Stomach smooth muscle (tissue), 2 donors: Measurements from ENCODE around the gene PPP1R1C.
"Not testable (repeated sequence)": the region's sequence is repeated elsewhere in the genome, so short reads cannot be mapped to it uniquely, and the experiment has no call there.

Source experiments
- H3K27ac ChIP-seq: one replicate; pipeline ENCODE4 v1.7.0; 2013; ENCODE audit warnings: mild to moderate bottlenecking, low read length, inconsistent platforms
- H3K27me3 ChIP-seq, 2 donors: one replicate each; pipeline ENCODE4 v1.7.0; 2013; ENCODE audit warnings: low read length in 2 of 2; ENCODE audit not compliant: insufficient read depth in 2 of 2, control insufficient read depth in 1 of 2
- H3K36me3 ChIP-seq, 2 donors: one replicate each; pipeline ENCODE4 v1.7.0; 2013; ENCODE audit warnings: low read length in 2 of 2; ENCODE audit not compliant: control insufficient read depth in 2 of 2, insufficient read depth in 2 of 2
- H3K4me1 ChIP-seq: one replicate; pipeline ENCODE4 v1.7.0; 2013; ENCODE audit warnings: low read length; ENCODE audit not compliant: control insufficient read depth, insufficient read depth
- H3K4me3 ChIP-seq, 2 donors: one replicate each; pipeline ENCODE4 v1.7.0; 2013; ENCODE audit warnings: low read length in 2 of 2
- H3K9ac ChIP-seq, 2 donors: one replicate each; pipeline ENCODE4 v1.7.0; 2013; ENCODE audit warnings: low read length in 2 of 2, mild to moderate bottlenecking in 1 of 2
- H3K9me3 ChIP-seq, 2 donors: one replicate each; pipeline ENCODE4 v1.7.0; 2013; ENCODE audit warnings: low read length in 2 of 2; ENCODE audit not compliant: control insufficient read depth in 2 of 2
- donor health status: healthy.
- donor health status: Pancreatic carcinoma.

PPP1R1C gene

DNA sequence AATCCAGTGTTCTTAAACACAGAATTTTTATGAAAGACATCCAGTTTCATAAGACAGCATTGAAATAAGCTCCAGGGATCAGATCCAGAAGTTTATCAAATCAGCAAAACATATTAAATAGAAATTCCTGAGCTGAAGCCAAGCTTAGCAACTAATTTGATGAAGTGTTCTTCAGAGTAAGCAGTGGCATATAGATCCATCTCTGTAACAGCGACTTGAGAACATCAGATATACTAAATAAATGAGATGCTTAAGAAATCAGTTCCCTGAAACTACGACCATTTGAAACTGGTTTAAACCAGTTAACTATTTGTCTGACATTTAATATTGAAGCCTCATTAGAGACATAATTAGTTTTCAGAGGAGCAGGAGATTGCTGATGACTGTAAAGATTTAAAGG lies 34.1 kb downstream of the PPP1R1C start:
- H3K4me3 ChIP-seq, result no peak overlapping the region
- no peaks in the 10 kb centered on the region for H3K4me1 ChIP-seq
- H3K27me3 ChIP-seq, result no peaks in the 10 kb centered on the region
- no peaks in the 10 kb centered on the region for H3K36me3 ChIP-seq
- peaks cover 0 to 4% of the 10 kb centered on the region in 2 donors for H3K9me3 ChIP-seq
- no peak overlapping the region for H3K27ac ChIP-seq
- no peak overlapping the region for H3K9ac ChIP-seq

DNA sequence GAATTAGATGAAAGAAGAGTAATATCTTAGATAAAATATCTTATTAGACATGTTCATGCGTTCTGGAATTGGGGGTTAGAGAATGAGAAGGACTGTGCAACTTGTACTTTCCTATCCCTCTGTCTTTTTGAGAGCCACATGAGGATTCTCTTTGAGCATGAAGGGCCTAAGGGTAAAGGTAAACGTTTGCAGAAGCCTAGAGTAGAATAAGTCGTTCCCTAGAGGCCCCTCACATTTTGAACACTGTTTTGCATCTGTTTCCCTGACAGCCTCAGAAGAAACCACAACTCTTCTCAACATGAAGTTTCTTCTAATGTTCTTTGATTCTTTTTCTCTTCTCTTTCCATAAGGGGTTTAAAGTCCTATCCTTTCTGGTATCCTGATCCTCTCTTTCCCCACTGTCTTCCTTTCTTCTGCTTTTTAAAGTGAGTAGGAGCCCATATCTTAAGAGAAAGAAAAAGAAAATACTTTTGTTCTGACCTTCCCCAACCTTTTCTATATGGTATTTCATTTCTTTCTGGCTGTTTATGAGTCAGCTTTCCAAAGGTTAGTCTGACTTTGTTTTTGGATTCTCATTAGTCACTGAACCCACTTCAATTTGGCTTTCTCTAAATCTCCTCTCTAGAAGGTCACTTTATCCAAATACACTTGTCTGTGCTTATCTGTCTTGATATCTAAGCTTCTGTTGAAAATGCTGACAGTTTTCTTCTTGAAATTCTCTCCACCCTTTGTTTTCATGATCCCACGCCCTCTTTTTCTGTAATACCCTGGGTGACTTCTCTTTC lies 34.8 kb downstream of the PPP1R1C start:
- no peak overlapping the region for H3K9ac ChIP-seq
- H3K27ac ChIP-seq, result no peak overlapping the region
- no peak overlapping the region for H3K4me3 ChIP-seq
- no peaks in the 10 kb centered on the region for H3K36me3 ChIP-seq
- no peaks in the 10 kb centered on the region for H3K27me3 ChIP-seq
- H3K4me1 ChIP-seq, result no peaks in the 10 kb centered on the region
- H3K9me3 ChIP-seq, result peaks cover 0 to 4% of the 10 kb centered on the region in 2 donors

DNA sequence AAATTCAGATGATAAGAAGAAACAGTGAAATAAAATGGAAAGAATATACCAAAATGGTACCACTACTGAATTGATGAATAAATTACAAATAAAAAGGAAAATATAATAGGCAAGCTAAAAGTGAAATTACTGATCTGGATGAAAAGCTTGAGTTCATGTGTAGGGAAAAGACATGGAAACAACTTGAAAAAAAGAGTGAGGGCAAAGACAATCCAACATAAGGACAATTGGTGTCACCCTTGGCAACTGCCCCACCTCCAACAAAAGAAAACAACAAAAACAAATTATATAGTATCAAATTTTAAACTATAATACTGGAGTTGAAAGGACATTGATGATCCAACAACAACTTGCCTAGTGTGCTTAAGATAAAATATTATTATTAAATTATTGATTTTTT lies 37.6 kb downstream of the PPP1R1C start:
- Histone ChIP-seq H3K4me1 (no peaks in the 10 kb centered on the region), H3K36me3 (no peaks in the 10 kb centered on the region), H3K27me3 (no peaks in the 10 kb centered on the region), H3K4me3 (no peak overlapping the region), H3K27ac (no peak overlapping the region), H3K9ac (no peak overlapping the region), H3K9me3 (peaks cover 0 to 4% of the 10 kb centered on the region in 2 donors)

DNA sequence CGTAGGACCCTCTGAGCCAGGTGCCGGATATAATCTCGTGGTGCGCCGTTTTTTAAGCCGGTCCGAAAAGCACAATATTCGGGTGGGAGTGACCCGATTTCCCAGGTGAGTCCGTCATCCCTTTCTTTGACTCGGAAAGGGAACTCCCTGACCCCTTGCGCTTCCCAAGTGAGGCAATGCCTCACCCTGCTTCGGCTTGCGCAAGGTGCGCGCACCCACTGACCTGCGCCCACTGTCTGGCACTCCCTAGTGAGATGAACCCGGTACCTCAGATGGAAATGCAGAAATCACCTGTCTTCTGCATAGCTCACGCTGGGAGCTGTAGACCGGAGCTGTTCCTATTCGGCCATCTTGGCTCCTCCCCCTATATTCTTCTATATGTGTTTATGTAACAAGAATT lies 45.2 kb downstream of the PPP1R1C start:
- H3K4me3 ChIP-seq, H3K27ac ChIP-seq, H3K27me3 ChIP-seq, H3K9me3 ChIP-seq, H3K9ac ChIP-seq, H3K36me3 ChIP-seq, H3K4me1 ChIP-seq: not testable (repeated sequence)

DNA sequence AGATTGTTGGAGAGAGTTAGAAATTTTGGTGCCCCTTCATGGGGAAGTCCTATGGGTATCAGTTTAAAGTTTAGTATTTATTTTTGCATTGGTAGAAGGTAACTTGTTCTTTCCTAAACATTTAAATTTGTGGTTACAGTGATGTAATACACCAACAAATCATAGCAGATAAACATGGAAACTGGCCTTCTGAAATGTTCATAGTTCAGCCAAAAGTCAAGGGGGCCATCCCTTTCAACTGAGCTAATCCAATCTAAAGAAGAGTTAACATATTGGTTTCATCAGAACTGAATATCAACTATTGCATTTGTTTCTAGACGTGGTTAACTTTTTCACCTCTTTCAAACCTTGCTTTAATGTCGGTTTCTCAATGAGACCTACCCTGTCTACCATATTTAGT lies 46.3 kb downstream of the PPP1R1C start:
- no peaks in the 10 kb centered on the region for H3K4me1 ChIP-seq
- no peaks in the 10 kb centered on the region for H3K27me3 ChIP-seq
- H3K27ac ChIP-seq, result no peak overlapping the region
- H3K36me3 ChIP-seq, result no peaks in the 10 kb centered on the region
- H3K9ac ChIP-seq, result no peak overlapping the region
- H3K9me3 ChIP-seq, result no peaks in the 10 kb centered on the region
- no peak overlapping the region for H3K4me3 ChIP-seq

DNA sequence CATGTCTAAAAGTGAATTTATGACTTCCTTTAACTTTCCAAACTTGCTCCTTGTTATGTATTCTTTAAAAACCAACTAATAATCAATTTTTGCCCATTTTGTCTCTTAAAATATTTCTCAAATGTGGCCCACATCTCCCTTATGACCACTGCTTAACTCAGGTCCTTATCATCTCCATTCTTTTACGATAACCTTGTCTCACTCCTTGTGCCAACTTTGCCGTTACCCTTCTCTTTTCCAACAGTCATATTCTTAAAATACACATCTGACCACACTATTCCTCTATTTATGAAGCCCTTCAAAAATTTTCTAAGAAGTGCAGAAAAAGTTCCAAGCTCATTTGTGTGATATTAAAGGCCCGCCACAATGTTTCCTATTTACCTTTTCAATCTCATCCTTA lies 47.8 kb downstream of the PPP1R1C start:
- Histone ChIP-seq H3K9me3 (no peaks in the 10 kb centered on the region), H3K9ac (no peak overlapping the region), H3K27me3 (no peaks in the 10 kb centered on the region), H3K27ac (no peak overlapping the region), H3K36me3 (no peaks in the 10 kb centered on the region), H3K4me3 (no peak overlapping the region), H3K4me1 (no peaks in the 10 kb centered on the region)

DNA sequence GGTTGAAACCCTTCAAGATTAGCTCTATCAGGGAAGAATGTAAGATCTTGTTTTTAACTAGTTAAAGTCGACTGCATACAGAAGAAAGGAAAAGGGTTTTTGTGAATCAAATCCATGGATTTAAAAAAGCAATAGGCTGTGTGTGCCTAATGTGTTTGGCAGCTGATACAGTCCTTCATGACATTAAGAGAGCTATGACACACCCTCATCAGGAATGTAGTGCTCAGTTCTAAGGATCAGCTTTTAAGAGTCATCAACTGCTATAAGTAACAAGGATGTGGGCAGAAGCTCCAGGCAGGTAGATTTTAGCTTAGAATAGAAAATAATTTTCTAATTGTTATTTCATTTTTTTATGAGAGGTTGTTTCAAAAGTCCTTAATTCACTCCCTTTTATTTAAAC lies 52.9 kb downstream of the PPP1R1C start:
- H3K9me3 ChIP-seq, result no peaks in the 10 kb centered on the region
- no peak overlapping the region for H3K27ac ChIP-seq

DNA sequence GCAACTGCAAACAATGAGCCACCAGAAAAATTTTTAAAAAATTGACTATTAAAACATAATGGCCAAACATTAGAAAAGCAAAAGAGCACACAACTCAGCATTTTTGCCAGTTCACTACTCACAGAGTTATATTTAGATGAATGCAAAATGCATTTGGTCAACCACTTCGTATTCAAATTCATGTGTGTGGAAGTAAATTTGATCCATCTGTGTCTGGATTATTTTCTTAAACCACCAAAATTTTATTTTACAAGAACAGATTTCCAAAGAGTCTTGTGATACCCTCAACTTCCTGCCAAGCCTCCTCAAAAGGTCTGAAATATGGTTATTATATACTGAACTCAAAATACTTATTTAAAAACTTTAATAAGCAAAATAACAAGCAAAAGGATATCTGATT lies 57.4 kb downstream of the PPP1R1C start:
- H3K36me3 ChIP-seq, result no peaks in the 10 kb centered on the region
- H3K9ac ChIP-seq, result no peak overlapping the region
- H3K27ac ChIP-seq, result no peak overlapping the region
- H3K9me3 ChIP-seq, result no peaks in the 10 kb centered on the region
- no peaks in the 10 kb centered on the region for H3K27me3 ChIP-seq
- no peak overlapping the region for H3K4me3 ChIP-seq
- no peaks in the 10 kb centered on the region for H3K4me1 ChIP-seq

More for the DNA sequence above, 52.9 kb downstream of the PPP1R1C start:
- Histone ChIP-seq H3K4me1 (no peaks in the 10 kb centered on the region), H3K9ac (no peak overlapping the region), H3K4me3 (no peak overlapping the region), H3K27me3 (no peaks in the 10 kb centered on the region), H3K36me3 (no peaks in the 10 kb centered on the region)

DNA sequence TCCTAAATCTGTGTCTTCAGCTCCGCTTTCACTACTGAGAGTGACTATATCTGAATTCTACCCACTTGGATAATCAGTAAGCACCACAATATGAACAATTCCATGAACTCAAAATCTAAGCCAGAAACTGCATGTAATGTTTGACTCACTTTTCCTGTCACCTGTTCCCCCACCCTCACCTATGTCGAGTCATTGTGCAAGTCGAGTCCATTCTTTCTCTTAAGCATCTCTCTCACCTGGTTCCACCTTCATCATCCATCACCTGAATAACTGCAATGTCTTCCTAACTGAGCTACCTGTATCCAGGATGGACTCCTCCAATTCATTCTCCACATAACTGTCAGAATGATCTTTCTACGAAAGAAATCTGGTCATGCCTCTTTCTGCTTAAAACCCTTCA lies 58.2 kb downstream of the PPP1R1C start:
- H3K4me1 ChIP-seq, result no peaks in the 10 kb centered on the region
- no peaks in the 10 kb centered on the region for H3K9me3 ChIP-seq
- H3K9ac ChIP-seq, result no peak overlapping the region

DNA sequence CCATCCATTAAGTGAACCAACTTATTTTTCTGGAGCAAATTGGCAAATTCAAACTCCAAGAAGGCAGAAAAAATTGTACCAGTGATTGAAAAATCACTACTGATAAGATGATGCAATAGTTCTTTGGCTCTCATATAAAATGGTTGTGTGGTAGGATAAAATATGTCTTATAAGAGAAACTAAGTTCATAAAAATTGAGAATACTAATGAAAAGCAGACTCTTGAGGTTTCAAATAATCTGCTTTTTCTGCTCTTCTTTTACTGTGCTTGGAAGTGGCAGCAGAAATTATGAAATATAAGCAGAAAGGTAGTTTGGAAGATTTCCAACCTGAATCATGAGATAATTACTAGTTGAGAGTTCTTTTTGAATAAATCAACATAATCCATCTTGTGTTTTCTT lies 61.9 kb downstream of the PPP1R1C start:
- H3K27ac ChIP-seq, result no peak overlapping the region
- H3K27me3 ChIP-seq, result no peaks in the 10 kb centered on the region
- H3K4me3 ChIP-seq, result no peak overlapping the region

More for the DNA sequence above, 58.2 kb downstream of the PPP1R1C start:
- Histone ChIP-seq H3K36me3 (no peaks in the 10 kb centered on the region), H3K27ac (no peak overlapping the region), H3K27me3 (no peaks in the 10 kb centered on the region), H3K4me3 (no peak overlapping the region)

DNA sequence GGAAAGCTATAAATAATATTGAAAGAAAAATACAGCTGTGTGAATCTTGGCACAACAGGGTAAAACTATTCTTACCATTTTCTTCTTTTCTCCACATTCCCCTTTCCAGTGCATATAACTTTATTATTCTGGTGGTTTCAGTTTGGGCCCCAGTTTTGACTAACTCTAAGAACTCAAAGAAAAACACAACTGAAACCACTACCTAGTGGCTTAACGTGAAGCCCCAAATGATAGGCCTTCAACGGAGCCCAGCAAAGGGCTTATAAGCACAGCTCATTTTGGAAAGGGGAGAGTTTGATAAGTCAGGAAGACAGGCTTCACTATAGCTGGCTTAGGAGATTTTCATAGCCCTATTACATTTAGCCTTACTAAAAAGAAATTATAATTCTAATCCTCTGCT lies 62.4 kb downstream of the PPP1R1C start:
- Histone ChIP-seq H3K36me3 (no peaks in the 10 kb centered on the region), H3K27me3 (no peaks in the 10 kb centered on the region), H3K4me3 (no peak overlapping the region), H3K27ac (no peak overlapping the region), H3K4me1 (no peaks in the 10 kb centered on the region), H3K9me3 (no peaks in the 10 kb centered on the region), H3K9ac (no peak overlapping the region)

More for the DNA sequence above, 61.9 kb downstream of the PPP1R1C start:
- no peaks in the 10 kb centered on the region for H3K4me1 ChIP-seq
- no peaks in the 10 kb centered on the region for H3K9me3 ChIP-seq
- no peaks in the 10 kb centered on the region for H3K36me3 ChIP-seq
- H3K9ac ChIP-seq, result no peak overlapping the region
